Bronchial epithelial cell (primary cell): ENCODE results near the gene MAB21L3. TPM values are rescaled to one million over a fixed set of nuclear protein-coding genes. Genes with fewer than 3 reads are reported as not detected.
A peak's percentile ranks its signal among the peaks of the same experiment; 100 is the strongest.

Experiments
- DNase-seq: peaks from one replicate; pipeline ENCODE4 v3.0.0-alpha.2; 2010; ENCODE audit warnings: low read depth
- FAIRE-seq: peaks from 2 replicates; lab custom pipeline; 2011; peaks lifted over from hg19 to GRCh38; lab: Jason Lieb, UNC
- H3K27me3 ChIP-seq: 2 replicates; pipeline ENCODE4 v1.5.1; 2011; ENCODE audit warnings: low read length; ENCODE audit not compliant: control insufficient read depth, insufficient read depth
- H3K36me3 ChIP-seq: 2 replicates; pipeline ENCODE4 v1.5.1; 2011; ENCODE audit warnings: low read length; ENCODE audit not compliant: control insufficient read depth, insufficient read depth
- H3K4me3 ChIP-seq: 2 replicates; pipeline ENCODE4 v1.5.1; 2011; ENCODE audit warnings: mild to moderate bottlenecking, low read depth, low read length, control low read depth
- CTCF ChIP-seq: IDR thresholded peaks from 2 replicates; pipeline ENCODE4 v1.5.1; 2011; ENCODE audit warnings: mild to moderate bottlenecking, moderate library complexity, low read length, control low read depth, inconsistent platforms; ENCODE audit not compliant: insufficient read depth, severe bottlenecking
- total RNA-seq: library from RNA; depleted of rRNA; stranded (reverse); fragments of >200 nt; gene quantifications from 2 replicates; pipeline ENCODE4 v1.2.1, GENCODE V29; 2014

Gene MAB21L3
- total RNA-seq, 1 donor from 2014 or later: 0.53 TPM

GRCh38 chr1:116127123-116127847 is 16.1 kb downstream of the MAB21L3 start:
- H3K36me3 ChIP-seq: no peaks in the 10 kb centered on the region
- FAIRE-seq (no peak), DNase-seq (no peak)
- no peak overlapping the region for H3K4me3 ChIP-seq
- no peak for TF ChIP-seq CTCF
- no peaks in the 10 kb centered on the region for H3K27me3 ChIP-seq

GRCh38 chr1:116127848-116128540 is 16.8 kb downstream of the MAB21L3 start:
- no peak for FAIRE-seq
- Histone ChIP-seq H3K36me3 (no peaks in the 10 kb centered on the region), H3K27me3 (no peaks in the 10 kb centered on the region), H3K4me3 (no peak overlapping the region)
- no peak for TF ChIP-seq CTCF
- DNase-seq: no peak

- FAIRE-seq (no peak), DNase-seq (no peak)
- H3K27me3 ChIP-seq: no peaks in the 10 kb centered on the region
- no peaks in the 10 kb centered on the region for H3K36me3 ChIP-seq
- no peak overlapping the region for H3K4me3 ChIP-seq
- TF ChIP-seq CTCF: no peak
These were observed 17.5 kb downstream of the MAB21L3 start for GRCh38 chr1:116128664-116129063.

- no peaks in the 10 kb centered on the region for H3K27me3 ChIP-seq
- H3K36me3 ChIP-seq: no peaks in the 10 kb centered on the region
- DNase-seq (no peak), FAIRE-seq (no peak)
- TF ChIP-seq CTCF: no peak
- H3K4me3 ChIP-seq: no peak overlapping the region
These were observed 18.3 kb downstream of the MAB21L3 start for GRCh38 chr1:116129537-116129936.

DNA sequence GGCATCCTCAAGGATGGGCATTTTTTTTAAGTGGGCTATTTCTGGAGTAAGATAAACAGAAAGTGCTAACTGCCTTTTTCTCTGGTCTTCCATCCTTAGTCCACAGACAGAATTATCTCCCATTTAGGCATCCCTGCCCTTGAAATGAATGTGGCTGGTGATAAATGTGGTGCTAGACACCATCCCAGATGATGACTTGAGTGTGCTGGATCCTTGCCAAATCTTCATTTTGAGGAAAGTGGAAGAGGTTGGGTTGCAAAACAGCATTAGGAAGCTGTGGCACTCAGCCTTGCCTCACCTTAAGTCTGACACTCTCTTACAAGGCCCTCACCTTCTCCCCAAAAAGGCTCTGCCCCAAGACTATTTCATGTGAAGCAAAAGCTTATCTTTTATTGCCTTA is 19.2 kb downstream of the MAB21L3 start:
- Histone ChIP-seq H3K4me3 (no peak overlapping the region), H3K27me3 (no peaks in the 10 kb centered on the region), H3K36me3 (no peaks in the 10 kb centered on the region)
- DNase-seq (peak; percentile 53), FAIRE-seq (no peak)
- no peak for TF ChIP-seq CTCF

DNA sequence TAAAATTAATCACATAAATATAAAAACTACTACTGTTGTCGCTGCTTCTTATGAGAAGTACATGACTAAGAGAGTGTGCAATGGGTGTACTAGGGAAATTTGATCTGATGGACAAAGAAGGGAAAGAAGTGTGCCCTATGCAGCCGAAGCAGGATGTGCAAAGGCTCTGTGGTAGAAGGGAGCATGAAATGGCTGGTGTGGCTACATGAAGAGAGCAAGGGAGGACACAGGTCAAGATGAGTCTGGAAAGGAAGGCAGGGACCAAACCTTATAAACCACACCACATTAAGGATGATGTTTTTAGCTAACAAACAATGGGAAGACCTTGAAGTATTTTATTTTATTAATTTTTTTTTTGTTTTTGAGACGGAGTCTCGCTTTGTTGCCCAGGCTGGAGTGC is 20.0 kb downstream of the MAB21L3 start:
- TF ChIP-seq CTCF: no peak
- FAIRE-seq (no peak), DNase-seq (no peak)
- H3K36me3 ChIP-seq: no peaks in the 10 kb centered on the region
- no peaks in the 10 kb centered on the region for H3K27me3 ChIP-seq
- H3K4me3 ChIP-seq: no peak overlapping the region
